ENCODE data around the gene WWTR1. TPM values are rescaled to one million over a fixed set of nuclear protein-coding genes. Genes with fewer than 3 reads are reported as not detected.

The WWTR1 gene
- total and polyA plus RNA-seq, 2 of the 4 experiments (the other 2 are of a cell fraction), result 38.9 to 65.3 TPM

- Histone ChIP-seq H3K27ac (ENCODE audit: insufficient read depth, low read length) (peak overlapping the region; percentile 27; the same call in 1 of the 2 replicates), H3K23ac (ENCODE audit: low read depth, low read length) (no peak overlapping the region), H2AK9ac (replicated peaks; ENCODE audit: low read depth, low read length, poor library complexity) (no peak overlapping the region), H4K8ac (ENCODE audit: low read depth in 2 of 2, low read length in 2 of 2) (peak overlapping the region in 1 of 2 experiments; percentile 61; a peak in 2 of 4 replicates), H2BK5ac (ENCODE audit: low read depth, low read length, poor library complexity, severe bottlenecking) (peak overlapping the region; percentile 13), H3K4ac (ENCODE audit: low read depth, low read length) (peak overlapping the region; percentile 51; the same call in 1 of the 2 replicates), H4K20me1 (ENCODE audit: insufficient read depth, low read length) (peaks cover 3% of the 10 kb centered on the region), H3K27me3 (ENCODE audit: control insufficient read depth, insufficient read depth, low read length) (no peaks in the 10 kb centered on the region), H3K36me3 (ENCODE audit: control insufficient read depth, insufficient read depth, low read length) (peaks cover 4% of the 10 kb centered on the region), H2AFZ (replicated peaks; ENCODE audit: low read length, poor library complexity) (no peak overlapping the region), H2BK15ac (ENCODE audit: low read depth, low read length) (peak overlapping the region; percentile 17; the same call in 1 of the 3 replicates), H3K14ac (replicated peaks; ENCODE audit: low read depth, low read length) (peak overlapping the region; percentile 35; the same call in 1 of the 2 replicates), H2AK5ac (ENCODE audit: low read depth, low read length) (no peak overlapping the region; the same call in 1 of the 2 replicates), H3K56ac (ENCODE audit: extremely low read depth, insufficient read depth, low read length) (no peak overlapping the region), H2BK120ac (ENCODE audit: low read depth, low read length) (peak overlapping the region; percentile 40; the same call in 1 of the 2 replicates), H3K9me3 (ENCODE audit: control insufficient read depth, insufficient read depth, low read length) (no peaks in the 10 kb centered on the region), H3K4me3 (ENCODE audit: insufficient read depth, low read depth, low read length) (no peak overlapping the region), H2BK20ac (ENCODE audit: low read depth, low read length) (peak overlapping the region; percentile 75; the same call in 1 of the 2 replicates), H3K18ac (ENCODE audit: low read depth, low read length) (no peak overlapping the region; the same call in 1 of the 2 replicates), H3K79me1 (ENCODE audit: low read depth in 1 of 2, low read length in 2 of 2) (peaks cover 31 to 74% of the 10 kb centered on the region in 2 experiments), H4K5ac (ENCODE audit: low read depth, low read length) (no peak overlapping the region), H3K4me2 (ENCODE audit: low read depth, low read length) (peak overlapping the region; percentile 71), H3K4me1 (ENCODE audit: control insufficient read depth, insufficient read depth, low read length) (peaks cover 31% of the 10 kb centered on the region), H3K9ac (ENCODE audit: low read depth, low read length) (no peak overlapping the region), H4K91ac (ENCODE audit: insufficient read depth, low read depth, low read length) (peak overlapping the region; percentile 40; the same call in 1 of the 2 replicates), H3K9me1 (ENCODE audit: insufficient read depth, low read length) (peaks cover 20% of the 10 kb centered on the region)
- ChIA-PET POLR2A (ENCODE audit: unreplicated experiment) (interaction anchor here (0.6 kb wide), 2 partner anchors 120 kb away, joined by 3 to 5 read pairs; no protein-coding TSS in a partner anchor), CTCF (no interaction called here)
- dilution Hi-C loops (cut with HindIII; ENCODE audit: low sequenced_read_pairs, unreplicated experiment), result no loop called here
- intact Hi-C loops (cut with micrococcal nuclease), result no loop called here
- no peak for ATAC-seq (ENCODE audit: low read depth)
- DNase-seq, result no peak
- WGBS, 2 experiments (ENCODE audit: extremely low coverage in 2 of 2, insufficient read length in 1 of 2), result no CpG with 5 or more reads among the region's 11 CpGs
- in situ Hi-C loops (cut with MboI; ENCODE audit: low sequenced_read_pairs), result no loop called here
- TF ChIP-seq MAFK (IDR thresholded peaks at IDR 0.05; ENCODE audit: low read depth, low read length) (peak; percentile 89), NFE2L2 (IDR thresholded peaks at IDR 0.05; ENCODE audit: low read depth, low read length) (0 out of 2 replicates have a peak, but pooled peaks have one; percentile 23), MXI1 (IDR thresholded peaks at IDR 0.05; ENCODE audit: borderline replicate concordance, low read depth, low read length) (no peak)
- BruUV-seq (replicated peaks), result no TSS peak
Observed at GRCh38 chr3:149536429-149536828, 121.4 kb downstream of the WWTR1 start.

Data from IMR-90 (cell line).